ENCODE measurements around the gene MSH3. TPM values are rescaled to one million over a fixed set of nuclear protein-coding genes. Genes with fewer than 3 reads are reported as not detected.

The MSH3 gene
- total and polyA plus RNA-seq, 2 of the 8 experiments (the other 6 are each of a cell fraction or from before 2014, with no cell fraction given): 3.6 to 22.6 TPM

GRCh38 chr5:80784451-80784850 lies 130.0 kb downstream of the MSH3 start:
- TF ChIP-seq TAF7 (optimal IDR thresholded peaks at IDR 0.05; ENCODE audit: borderline replicate concordance, low read depth, low read length) (no peak), ATF3 (IDR thresholded peaks at IDR 0.05; ENCODE audit: insufficient read depth, low read depth, low read length) (no peak), CEBPB (IDR thresholded peaks at IDR 0.05; ENCODE audit: low read depth, low read length) (no peak), SP4 (IDR thresholded peaks at IDR 0.05; ENCODE audit: low read length) (no peak), ZNF274 (IDR thresholded peaks at IDR 0.05; ENCODE audit: borderline replicate concordance, extremely low read depth, low read length) (no peak), SUZ12 (IDR thresholded peaks at IDR 0.05; ENCODE audit: low read length) (no peak), E2F6 (IDR thresholded peaks at IDR 0.05) (no peak), EZH2 (IDR thresholded peaks at IDR 0.05; ENCODE audit: low read depth, low read length, severe bottlenecking) (no peak), RBBP5 (IDR thresholded peaks at IDR 0.05; ENCODE audit: borderline replicate concordance, low read depth, low read length) (no peak), JUND (IDR thresholded peaks at IDR 0.05; ENCODE audit: low read length) (no peak)
- ChIA-PET CTCF (ENCODE audit: partially characterized antibody) (interaction anchor here (1.0 kb wide), 1 partner anchor 14 kb away, joined by 3 read pairs; no protein-coding TSS in a partner anchor), POLR2A (ENCODE audit: partially characterized antibody) (no interaction called here)
- Histone ChIP-seq H2BK20ac (ENCODE audit: low read length) (no peak overlapping the region), H3K4me2 (ENCODE audit: insufficient read depth in 1 of 2, low read depth in 2 of 2, low read length in 2 of 2) (no peak overlapping the region), H3K36me3 (ENCODE audit: control insufficient read depth in 2 of 4, insufficient read depth in 4 of 4, low read length in 3 of 4) (no peaks in the 10 kb centered on the region; a peak in 1 of 8 replicates), H3K9me3 (ENCODE audit: insufficient read depth in 2 of 2, low read depth in 1 of 2, low read length in 1 of 2) (no peaks in the 10 kb centered on the region), H4K20me1 (replicated peaks in 1 of 2; ENCODE audit: control insufficient read depth in 1 of 2, insufficient read depth in 2 of 2, low read length in 2 of 2) (no peaks in the 10 kb centered on the region), H4K8ac (ENCODE audit: extremely low read depth, insufficient read depth, low read length) (no peak overlapping the region), H4K91ac (replicated peaks; ENCODE audit: insufficient read length, low read length) (no peak overlapping the region), H3K14ac (ENCODE audit: insufficient read length) (no peak overlapping the region), H3K27ac (ENCODE audit: low read depth, low read length) (no peak overlapping the region), H2AK5ac (ENCODE audit: low read depth, low read length) (no peak overlapping the region), H3K4me3 (ENCODE audit: extremely low read depth in 1 of 4, insufficient read depth in 2 of 4, low read depth in 3 of 4, low read length in 4 of 4) (no peak overlapping the region), H3K27me3 (replicated peaks in 1 of 4; ENCODE audit: control insufficient read depth in 3 of 4, extremely low read depth in 1 of 4, insufficient read depth in 3 of 4, low read length in 3 of 4) (no peaks in the 10 kb centered on the region), H4K5ac (ENCODE audit: insufficient read length, low read depth, low read length) (no peak overlapping the region), H2BK120ac (replicated peaks; ENCODE audit: low read depth, low read length) (no peak overlapping the region), H3K56ac (replicated peaks; ENCODE audit: insufficient read length, low read depth, low read length) (no peak overlapping the region), H3K79me2 (ENCODE audit: control insufficient read depth in 1 of 2, insufficient read depth in 2 of 2, low read length in 2 of 2) (no peaks in the 10 kb centered on the region), H2AFZ (ENCODE audit: low read length) (no peak overlapping the region), H3K4ac (replicated peaks; ENCODE audit: insufficient read length, low read depth, low read length) (no peak overlapping the region), H2BK15ac (ENCODE audit: low read length) (no peak overlapping the region), H3K23me2 (ENCODE audit: low read depth, low read length) (no peaks in the 10 kb centered on the region), H2BK5ac (ENCODE audit: low read depth, low read length) (no peak overlapping the region), H3K23ac (ENCODE audit: insufficient read length) (no peak overlapping the region), H2BK12ac (ENCODE audit: low read depth, low read length) (no peak overlapping the region), H3K18ac (ENCODE audit: extremely low read depth, low read length) (no peak overlapping the region), H3K4me1 (replicated peaks in 1 of 4; ENCODE audit: control insufficient read depth in 3 of 4, insufficient read depth in 4 of 4, low read length in 3 of 4) (no peaks in the 10 kb centered on the region), H3K9ac (replicated peaks in 1 of 4; ENCODE audit: extremely low read depth in 1 of 4, low read depth in 3 of 4, low read length in 3 of 4) (no peak overlapping the region), H3K79me1 (ENCODE audit: low read depth, low read length) (no peaks in the 10 kb centered on the region)
- no peak for DNase-seq (ENCODE audit: low read depth in 1 of 2, low spot score in 2 of 2)
- FAIRE-seq: no peak
- 92 to 100% methylated on average over 1 to 4 of the region's 4 CpGs for WGBS, 2 experiments (ENCODE audit: extremely low coverage in 1 of 2, insufficient coverage in 1 of 2, insufficient read length in 1 of 2, insufficient replicate concordance in 2 of 2, low coverage in 1 of 2, low lambda C conversion rate in 2 of 2, missing lambda C conversion rate in 1 of 2)

Data from H1 (cell line).